ENCODE measurements around the gene KIF4B. TPM values are rescaled to one million over a fixed set of nuclear protein-coding genes. Genes with fewer than 3 reads are reported as not detected.
A peak's percentile ranks its signal among the peaks of the same experiment; 100 is the strongest.

Gene KIF4B
- total and polyA plus RNA-seq, 2 donors from 2014 or later: not detected

DNA sequence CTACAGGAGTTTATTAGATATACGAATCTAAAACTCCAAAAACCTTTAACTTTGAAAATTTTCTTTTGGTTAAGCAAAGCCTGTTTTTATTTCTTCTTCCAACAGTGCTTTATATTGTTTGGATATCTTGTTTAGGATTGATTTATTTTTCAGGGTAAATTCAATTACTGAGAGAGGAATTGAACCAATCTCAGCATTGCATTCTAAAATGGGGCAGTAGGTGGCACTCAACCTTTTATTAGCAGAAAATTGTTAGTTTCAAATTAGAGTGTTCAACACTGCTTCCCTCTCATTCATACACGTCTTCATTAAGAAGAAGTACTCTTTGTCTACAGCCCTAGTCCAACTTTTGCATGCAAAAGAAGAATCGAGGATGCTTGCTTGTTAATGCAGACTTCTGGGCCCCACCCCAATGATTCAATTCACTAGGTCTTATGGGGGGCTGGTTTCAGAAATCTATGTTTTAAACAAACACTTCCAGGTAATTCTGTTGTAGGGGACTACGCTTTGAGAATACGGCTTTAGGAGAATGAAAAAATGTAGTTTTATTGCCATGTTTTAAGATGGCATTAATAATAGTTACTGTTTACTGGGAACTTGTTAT is 46.0 kb upstream of the KIF4B start:
- H3K36me3 ChIP-seq (ENCODE audit: control insufficient read depth in 2 of 3, insufficient read depth in 3 of 3, low read length in 3 of 3): peaks cover 0 to 14% (median 6%) of the 10 kb centered on the region in 3 donors
- no peaks in the 10 kb centered on the region for H3K4me1 ChIP-seq (ENCODE audit: control insufficient read depth in 2 of 3, insufficient read depth in 2 of 3, low read depth in 1 of 3, low read length in 3 of 3)
- no peak for FAIRE-seq
- H3K9me3 ChIP-seq (ENCODE audit: control insufficient read depth in 2 of 3, insufficient read depth in 1 of 3, low read length in 3 of 3): no peaks in the 10 kb centered on the region
- TF ChIP-seq, protein P1, sequence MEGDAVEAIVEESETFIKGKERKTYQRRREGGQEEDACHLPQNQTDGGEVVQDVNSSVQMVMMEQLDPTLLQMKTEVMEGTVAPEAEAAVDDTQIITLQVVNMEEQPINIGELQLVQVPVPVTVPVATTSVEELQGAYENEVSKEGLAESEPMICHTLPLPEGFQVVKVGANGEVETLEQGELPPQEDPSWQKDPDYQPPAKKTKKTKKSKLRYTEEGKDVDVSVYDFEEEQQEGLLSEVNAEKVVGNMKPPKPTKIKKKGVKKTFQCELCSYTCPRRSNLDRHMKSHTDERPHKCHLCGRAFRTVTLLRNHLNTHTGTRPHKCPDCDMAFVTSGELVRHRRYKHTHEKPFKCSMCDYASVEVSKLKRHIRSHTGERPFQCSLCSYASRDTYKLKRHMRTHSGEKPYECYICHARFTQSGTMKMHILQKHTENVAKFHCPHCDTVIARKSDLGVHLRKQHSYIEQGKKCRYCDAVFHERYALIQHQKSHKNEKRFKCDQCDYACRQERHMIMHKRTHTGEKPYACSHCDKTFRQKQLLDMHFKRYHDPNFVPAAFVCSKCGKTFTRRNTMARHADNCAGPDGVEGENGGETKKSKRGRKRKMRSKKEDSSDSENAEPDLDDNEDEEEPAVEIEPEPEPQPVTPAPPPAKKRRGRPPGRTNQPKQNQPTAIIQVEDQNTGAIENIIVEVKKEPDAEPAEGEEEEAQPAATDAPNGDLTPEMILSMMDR (IDR thresholded peaks at IDR 0.05; ENCODE audit: borderline replicate concordance, extremely low read depth, insufficient read depth): peak; percentile 31
- H3K27me3 ChIP-seq (ENCODE audit: control insufficient read depth, insufficient read depth, low read length): no peaks in the 10 kb centered on the region
- H3K9ac ChIP-seq (ENCODE audit: low read length in 3 of 3): no peak overlapping the region
- H3K4me3 ChIP-seq (ENCODE audit: low read length in 3 of 3): no peak overlapping the region
- no peak overlapping the region for H3K27ac ChIP-seq (ENCODE audit: low read depth in 2 of 2, low read length in 2 of 2)
- intact Hi-C loops (cut with DNase I): no loop called here
- DNase-seq: peak in 1 of 5 donors; percentile 6

DNA sequence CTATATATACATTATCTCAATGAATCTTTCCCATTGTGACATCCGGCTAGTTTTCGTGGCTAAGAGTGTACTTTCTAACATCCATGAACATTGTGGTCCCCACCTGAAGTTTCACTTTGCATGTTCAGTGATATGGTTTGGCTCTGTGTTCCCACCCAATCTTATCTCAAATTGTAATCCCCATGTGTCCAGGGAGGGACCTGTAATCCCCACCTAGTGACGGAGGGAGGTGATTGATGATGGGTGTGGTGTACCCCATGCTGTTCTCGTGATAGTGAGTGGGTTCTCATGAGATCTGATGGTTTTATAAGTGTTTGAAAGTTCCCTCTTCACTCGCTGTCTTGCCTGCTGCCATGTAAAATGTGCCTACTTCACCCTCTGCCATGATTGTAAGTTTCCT is 44.6 kb upstream of the KIF4B start:
- no peak overlapping the region for H3K27ac ChIP-seq (ENCODE audit: low read depth in 2 of 2, low read length in 2 of 2)
- H3K27me3 ChIP-seq (ENCODE audit: control insufficient read depth, insufficient read depth, low read length): no peaks in the 10 kb centered on the region
- TF ChIP-seq, protein P1 (IDR thresholded peaks at IDR 0.05; ENCODE audit: borderline replicate concordance, extremely low read depth, insufficient read depth): no peak
- H3K9ac ChIP-seq (ENCODE audit: low read length in 3 of 3): no peak overlapping the region
- H3K4me1 ChIP-seq (ENCODE audit: control insufficient read depth in 2 of 3, insufficient read depth in 2 of 3, low read depth in 1 of 3, low read length in 3 of 3): no peaks in the 10 kb centered on the region
- no peak overlapping the region for H3K4me3 ChIP-seq (ENCODE audit: low read length in 3 of 3)
- intact Hi-C loops (cut with DNase I): no loop called here
- H3K36me3 ChIP-seq (ENCODE audit: control insufficient read depth in 2 of 3, insufficient read depth in 3 of 3, low read length in 3 of 3): peaks cover 0 to 14% (median 6%) of the 10 kb centered on the region in 3 donors
- no peaks in the 10 kb centered on the region for H3K9me3 ChIP-seq (ENCODE audit: control insufficient read depth in 2 of 3, insufficient read depth in 1 of 3, low read length in 3 of 3)
- DNase-seq (no peak), FAIRE-seq (no peak)

DNA sequence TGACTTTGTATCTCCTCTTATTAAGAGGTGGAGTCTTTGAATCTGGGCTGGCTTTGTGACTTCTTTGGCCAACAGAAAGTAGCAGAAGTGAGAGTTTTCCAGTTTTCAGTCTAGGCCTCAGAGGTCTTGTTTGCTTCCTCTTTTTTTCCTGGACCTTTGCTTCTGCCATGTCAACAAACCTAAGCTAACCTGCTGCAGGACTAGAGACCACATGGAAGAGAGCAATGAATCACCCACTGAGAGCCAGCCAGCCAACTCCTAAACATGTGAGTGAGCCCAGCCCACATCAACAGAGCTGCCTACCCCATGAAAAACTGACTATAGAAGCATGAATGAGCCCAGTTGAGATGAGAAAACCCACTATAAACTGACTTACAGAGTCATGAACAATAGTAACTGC is 42.8 kb upstream of the KIF4B start:
- Histone ChIP-seq H3K27me3 (ENCODE audit: control insufficient read depth, insufficient read depth, low read length) (no peaks in the 10 kb centered on the region), H3K9ac (ENCODE audit: low read length in 3 of 3) (no peak overlapping the region), H3K4me1 (ENCODE audit: control insufficient read depth in 2 of 3, insufficient read depth in 2 of 3, low read depth in 1 of 3, low read length in 3 of 3) (no peaks in the 10 kb centered on the region), H3K36me3 (ENCODE audit: control insufficient read depth in 2 of 3, insufficient read depth in 3 of 3, low read length in 3 of 3) (peaks cover 0 to 14% (median 6%) of the 10 kb centered on the region in 3 donors), H3K27ac (ENCODE audit: low read depth in 2 of 2, low read length in 2 of 2) (no peak overlapping the region), H3K9me3 (ENCODE audit: control insufficient read depth in 2 of 3, insufficient read depth in 1 of 3, low read length in 3 of 3) (no peaks in the 10 kb centered on the region), H3K4me3 (ENCODE audit: low read length in 3 of 3) (no peak overlapping the region)
- intact Hi-C loops (cut with DNase I): no loop called here
- TF ChIP-seq, protein P1 (IDR thresholded peaks at IDR 0.05; ENCODE audit: borderline replicate concordance, extremely low read depth, insufficient read depth): no peak
- DNase-seq (no peak), FAIRE-seq (no peak)

DNA sequence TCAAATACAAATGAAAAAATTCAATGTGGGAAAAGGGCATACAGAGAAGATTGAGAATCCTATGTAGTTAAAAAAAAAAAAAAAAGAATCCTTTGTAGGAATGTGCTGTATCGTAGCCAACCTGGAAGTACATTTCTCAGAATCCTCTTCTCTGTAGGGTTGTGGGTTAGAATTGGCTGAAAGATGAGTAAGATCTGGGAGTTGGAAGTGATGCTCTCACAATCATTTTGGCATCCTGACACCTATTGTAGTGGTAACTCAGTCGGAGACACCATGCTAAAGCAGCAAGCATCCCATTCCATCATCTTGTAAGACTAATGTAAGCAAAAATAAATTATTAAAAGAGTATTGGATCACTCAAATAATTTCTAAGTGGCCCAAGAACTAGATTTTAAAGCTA is 42.1 kb upstream of the KIF4B start:
- Histone ChIP-seq H3K27me3 (ENCODE audit: control insufficient read depth, insufficient read depth, low read length) (no peaks in the 10 kb centered on the region), H3K36me3 (ENCODE audit: control insufficient read depth in 2 of 3, insufficient read depth in 3 of 3, low read length in 3 of 3) (peaks cover 0 to 13% (median 6%) of the 10 kb centered on the region in 3 donors), H3K4me3 (ENCODE audit: low read length in 3 of 3) (no peak overlapping the region), H3K4me1 (ENCODE audit: control insufficient read depth in 2 of 3, insufficient read depth in 2 of 3, low read depth in 1 of 3, low read length in 3 of 3) (no peaks in the 10 kb centered on the region), H3K9me3 (ENCODE audit: control insufficient read depth in 2 of 3, insufficient read depth in 1 of 3, low read length in 3 of 3) (no peaks in the 10 kb centered on the region), H3K27ac (ENCODE audit: low read depth in 2 of 2, low read length in 2 of 2) (no peak overlapping the region), H3K9ac (ENCODE audit: low read length in 3 of 3) (no peak overlapping the region)
- no peak for FAIRE-seq
- TF ChIP-seq, protein P1 (IDR thresholded peaks at IDR 0.05; ENCODE audit: borderline replicate concordance, extremely low read depth, insufficient read depth): no peak
- intact Hi-C loops (cut with DNase I): no loop called here
- DNase-seq: no peak

All from kidney (tissue), 14 donors.